Hematopoietic multipotent progenitor cell (in vitro differentiated cells): ENCODE results near the gene UCHL3. TPM values are rescaled to one million over a fixed set of nuclear protein-coding genes. Genes with fewer than 3 reads are reported as not detected.

Experiments used
- DNase-seq, 3 donors: peaks; one replicate each; pipeline ENCODE4 v3.0.0-alpha.2; 2011 to 2015; ENCODE audit warnings: low read depth in 2 of 3, low spot score in 2 of 3
- total RNA-seq: library from RNA; depleted of rRNA; stranded (reverse); fragments of >200 nt; gene quantifications from one replicate; pipeline ENCODE4 v1.2.3, GENCODE V29; 2012

The UCHL3 gene
- total RNA-seq, 1 donor, result 7.3 TPM

DNA sequence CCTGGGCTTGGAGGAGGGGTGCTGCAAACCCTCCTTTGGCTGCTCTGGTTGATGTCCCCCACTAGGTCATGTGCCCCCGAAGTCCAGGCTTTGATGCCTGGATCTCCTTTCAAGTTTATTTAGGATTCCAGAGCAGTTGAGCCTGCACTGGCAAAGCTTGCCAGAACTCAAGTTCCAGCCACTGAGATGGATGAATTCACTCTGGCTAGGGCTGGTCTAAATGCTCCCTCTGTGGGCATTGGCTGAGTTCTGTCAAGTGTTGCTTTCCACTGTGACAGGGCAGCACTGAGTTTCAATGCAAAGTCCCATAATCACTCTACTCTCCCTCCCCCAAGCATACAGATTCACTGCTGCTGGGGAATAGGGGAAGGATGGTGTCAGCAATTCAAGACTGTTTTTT is 68.7 kb downstream of the UCHL3 start:
- no peak for DNase-seq

DNA sequence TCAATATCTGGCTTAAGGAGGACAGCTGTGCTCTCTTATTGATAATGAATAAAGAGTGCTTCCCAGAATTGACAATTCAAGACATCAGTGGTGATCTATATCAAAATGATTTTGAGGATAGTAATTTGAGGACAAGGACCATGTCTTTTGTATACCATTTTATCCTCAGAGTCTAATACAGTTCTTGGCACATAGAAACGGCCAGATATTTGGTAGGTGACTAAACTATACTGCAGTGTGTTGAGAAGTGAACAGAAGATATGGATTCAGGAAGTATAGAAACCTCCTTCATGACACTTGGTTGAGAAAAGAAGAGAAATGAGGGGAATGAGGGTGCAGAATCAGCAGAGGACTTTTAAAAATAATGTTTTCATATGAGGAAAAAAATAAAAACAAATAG is 70.4 kb downstream of the UCHL3 start:
- no peak for DNase-seq

DNA sequence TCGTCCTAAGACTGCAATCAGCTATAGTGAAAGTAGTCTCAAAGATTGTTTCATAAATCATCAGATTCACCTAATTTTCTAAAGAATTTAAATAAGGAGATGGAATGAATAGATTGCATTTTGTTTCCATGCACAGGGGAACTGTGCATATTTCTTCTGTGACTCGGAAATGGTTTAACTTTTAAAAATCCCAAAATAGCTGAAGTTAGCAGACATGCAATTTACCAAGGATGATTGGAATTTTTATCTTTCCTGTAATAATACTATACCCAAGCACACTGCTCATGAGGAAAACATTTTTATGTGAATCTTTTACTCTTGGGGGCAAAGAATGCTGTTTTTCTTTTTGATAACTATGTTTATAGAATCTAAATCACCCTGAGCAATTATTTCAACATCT is 71.6 kb downstream of the UCHL3 start:
- DNase-seq, result no peak

DNA sequence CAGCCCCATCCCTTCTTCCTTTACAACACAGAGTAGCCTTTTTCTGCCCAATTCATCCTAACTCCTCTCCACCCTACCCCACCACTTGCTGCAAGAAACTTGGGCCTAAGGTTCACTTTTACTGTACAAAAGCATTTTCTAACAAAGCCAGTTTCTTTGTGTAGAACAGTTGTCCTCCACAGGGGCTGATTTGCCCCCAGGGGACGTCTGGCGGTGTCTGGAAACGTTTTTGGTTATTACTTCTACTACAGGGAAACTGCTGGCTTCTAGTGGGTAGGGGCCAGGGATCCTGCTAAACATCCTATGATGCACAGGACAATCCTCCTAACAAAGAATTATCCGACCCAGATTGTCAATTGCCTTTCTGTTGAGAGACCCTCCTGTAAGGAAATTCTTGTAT is 79.2 kb downstream of the UCHL3 start:
- DNase-seq, result no peak

DNA sequence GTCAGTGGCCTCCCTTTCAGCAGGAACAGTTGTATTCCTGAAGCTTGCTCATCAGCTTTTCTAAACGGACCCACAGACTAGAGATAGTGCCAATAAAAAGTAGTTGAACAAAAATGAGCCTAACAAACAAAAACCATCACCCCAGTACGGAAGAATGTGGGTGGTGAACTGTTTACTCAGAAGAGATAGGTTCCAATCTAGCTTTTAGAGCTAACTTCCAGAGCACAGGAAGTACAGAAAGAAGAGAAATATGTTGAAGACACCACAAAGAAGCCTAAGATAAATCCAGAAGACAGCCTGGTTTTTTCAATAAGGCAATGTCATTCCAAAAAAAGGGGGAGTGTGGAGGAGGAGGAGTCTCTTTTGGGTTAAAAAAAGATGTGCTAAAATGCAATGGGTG is 83.7 kb downstream of the UCHL3 start:
- no peak for DNase-seq

DNA sequence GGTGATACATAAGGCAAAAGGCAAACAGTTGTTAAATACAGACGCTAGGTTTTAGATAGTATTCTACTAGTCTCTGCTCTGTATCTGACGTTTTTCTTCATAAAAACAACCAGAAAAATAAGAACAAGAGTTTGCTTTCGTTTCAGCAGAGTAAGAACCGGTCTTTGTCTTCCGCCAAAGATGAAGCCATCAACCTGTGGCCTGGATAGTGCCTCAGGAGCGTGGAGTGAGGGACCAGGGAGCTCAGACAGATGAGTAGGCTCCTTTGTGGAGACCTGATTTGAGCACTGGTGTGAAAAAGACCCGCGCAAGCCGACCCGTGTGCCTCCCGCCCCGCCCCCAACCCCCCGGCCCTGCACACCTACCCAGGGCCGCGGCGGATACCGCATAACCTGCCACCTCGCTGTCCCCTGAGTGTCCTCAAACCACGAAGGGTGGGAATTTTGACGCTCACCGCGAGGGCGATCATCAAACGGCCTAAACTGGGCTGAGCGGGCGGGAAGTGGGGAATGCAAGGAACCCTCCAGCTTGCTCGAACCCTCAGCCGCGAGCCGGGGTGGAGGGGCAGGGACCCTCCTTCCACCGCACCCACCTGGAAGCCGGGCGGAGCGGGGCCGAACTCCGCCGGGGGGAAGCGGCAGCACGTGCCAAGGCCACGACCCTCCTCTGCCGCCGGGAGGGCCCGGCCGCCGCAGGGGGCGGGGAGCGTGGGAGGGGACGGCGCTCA is 85.7 kb downstream of the UCHL3 start:
- DNase-seq, result peak in 2 of 3 donors; percentile 1 to 6

DNA sequence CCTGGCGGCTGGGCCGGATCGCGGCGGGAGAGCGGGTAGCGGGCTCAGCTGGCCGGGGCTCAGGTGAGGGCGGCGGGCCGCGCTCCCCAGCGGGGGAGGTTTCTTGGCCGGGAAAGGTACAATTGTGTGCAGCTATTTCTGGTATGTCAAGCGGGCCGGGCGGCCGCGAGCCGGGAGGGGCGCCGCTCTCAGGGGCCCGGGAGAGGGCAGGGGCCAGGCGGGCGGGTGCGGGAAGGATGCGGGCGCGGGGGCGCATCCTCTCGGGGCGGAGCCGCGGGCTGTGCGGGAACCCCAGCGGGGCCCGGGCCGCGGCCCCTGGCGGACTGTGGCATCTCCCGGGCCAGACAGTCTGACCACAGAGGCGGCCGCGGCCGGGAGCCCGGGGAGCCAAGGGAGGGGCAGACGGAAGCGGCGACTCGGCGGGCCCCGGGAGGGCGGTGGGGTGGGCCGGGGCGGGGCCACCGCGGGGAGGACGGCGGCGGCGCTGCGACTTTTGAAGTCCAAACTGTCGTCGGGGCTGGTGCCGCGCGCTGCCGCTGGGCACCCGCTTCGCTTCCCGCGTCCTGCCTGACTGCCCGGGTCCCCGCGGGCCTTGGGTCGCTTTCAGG is 86.3 kb downstream of the UCHL3 start, which contains the start of gene LMO7:
LMO7 (plus strand) TSS at position 503 of the 608 bp plus-strand sequence. CDS start 328 bp downstream, outside the sequence.
- peak; percentile 23 to 61 (median 39) for DNase-seq

DNA sequence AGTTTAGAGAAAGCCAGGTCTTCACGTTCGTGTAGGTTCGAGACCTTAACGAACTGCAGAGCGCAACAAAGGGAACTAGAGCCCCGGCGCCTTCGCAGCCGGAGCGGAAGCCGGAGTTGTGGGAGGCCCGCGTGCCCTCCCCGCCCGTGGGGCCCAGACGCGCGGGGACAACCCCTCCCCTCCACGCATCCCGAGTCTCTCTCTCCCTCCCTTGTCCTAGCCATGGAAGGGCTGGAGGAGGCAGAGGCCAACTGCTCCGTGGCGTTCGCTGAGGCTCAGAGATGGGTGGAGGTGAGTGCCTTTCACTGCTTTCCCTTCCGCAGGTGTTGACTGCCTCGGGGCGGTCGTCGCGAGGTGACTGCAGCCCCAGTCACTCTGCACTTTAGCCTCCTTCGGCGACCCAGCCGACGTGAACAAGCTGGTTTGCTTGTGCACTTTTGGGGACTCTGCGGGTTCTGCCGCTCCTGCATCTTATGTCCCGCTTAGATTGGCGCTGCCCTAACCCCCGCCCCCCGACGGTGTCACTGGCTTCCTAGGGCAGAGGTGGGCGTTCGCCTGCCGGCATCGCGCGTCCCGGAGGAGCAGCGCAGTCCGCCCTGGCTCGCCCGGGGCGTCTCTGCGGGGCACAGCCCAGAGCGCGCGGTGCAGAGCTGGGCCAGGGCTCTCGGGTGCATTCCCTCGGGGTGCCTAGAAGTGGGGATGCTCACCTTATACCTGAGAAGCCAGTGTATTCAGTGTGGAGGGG is 87.0 kb downstream of the UCHL3 start:
- peak; percentile 26 to 65 (median 28) for DNase-seq

DNA sequence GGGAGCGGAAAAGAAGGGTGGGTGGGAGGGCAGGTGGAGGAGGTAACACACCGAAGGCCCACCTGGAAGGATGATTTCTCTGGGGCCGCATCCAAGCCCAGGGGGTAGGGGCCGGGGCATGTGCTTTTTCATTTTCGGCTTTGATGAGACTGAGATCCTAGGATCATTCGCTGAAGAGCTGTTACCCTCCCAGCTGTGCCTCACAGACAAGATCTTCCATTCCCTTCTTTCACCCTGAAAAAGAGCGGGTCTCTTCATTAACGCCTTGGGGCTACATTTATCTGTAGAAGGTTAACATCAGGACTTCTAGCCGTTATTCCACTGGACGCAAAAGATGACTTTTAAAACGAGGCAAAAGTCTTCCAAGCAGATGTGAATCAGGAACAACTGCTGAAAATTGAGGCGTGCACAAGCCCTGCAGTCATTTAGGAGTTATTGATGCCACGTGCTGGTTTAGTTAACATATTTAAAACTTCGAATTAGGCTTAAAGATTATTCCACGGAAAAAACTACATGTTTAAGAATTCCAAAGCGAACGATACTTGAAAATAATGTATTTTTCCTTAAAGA is 87.7 kb downstream of the UCHL3 start:
- no peak for DNase-seq

DNA sequence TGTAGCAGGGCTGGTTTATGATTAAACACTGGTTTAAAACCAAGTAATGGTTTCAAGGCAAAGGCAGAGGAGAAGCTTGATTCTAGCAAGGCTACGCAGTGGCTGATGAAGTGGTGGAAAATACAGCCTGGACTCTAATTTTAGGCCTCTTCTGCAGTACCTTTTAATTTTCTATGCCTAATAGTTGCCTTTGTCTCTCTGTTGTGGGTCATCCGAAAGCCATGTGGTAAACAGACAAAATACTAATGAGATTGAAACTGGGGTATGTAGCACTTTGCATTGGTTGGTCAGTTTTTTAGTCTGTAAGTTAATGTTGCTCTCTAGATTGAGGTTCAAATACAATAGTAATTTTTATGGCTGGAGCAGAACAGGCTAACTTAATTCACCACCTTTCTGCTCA is 89.9 kb downstream of the UCHL3 start:
- no peak for DNase-seq

DNA sequence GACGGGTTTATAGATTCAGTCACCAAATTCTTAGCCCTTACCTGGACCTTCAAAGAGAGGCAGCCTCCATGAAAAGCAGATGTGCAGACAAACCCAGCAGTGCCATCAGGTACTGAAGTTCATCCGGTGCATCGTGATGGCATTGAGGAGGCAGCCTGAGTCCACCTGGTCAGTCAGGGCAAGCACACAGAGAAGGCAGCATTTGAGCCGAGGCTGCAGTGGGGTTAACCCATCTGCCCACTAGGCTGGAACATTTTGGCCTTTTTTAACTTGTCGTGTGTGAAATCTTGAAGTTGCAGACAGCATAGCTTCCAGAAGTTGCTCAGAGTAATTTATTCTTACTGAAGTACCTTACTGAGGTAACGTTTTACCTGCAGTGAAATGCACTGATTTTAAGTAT is 91.4 kb downstream of the UCHL3 start:
- no peak for DNase-seq

DNA sequence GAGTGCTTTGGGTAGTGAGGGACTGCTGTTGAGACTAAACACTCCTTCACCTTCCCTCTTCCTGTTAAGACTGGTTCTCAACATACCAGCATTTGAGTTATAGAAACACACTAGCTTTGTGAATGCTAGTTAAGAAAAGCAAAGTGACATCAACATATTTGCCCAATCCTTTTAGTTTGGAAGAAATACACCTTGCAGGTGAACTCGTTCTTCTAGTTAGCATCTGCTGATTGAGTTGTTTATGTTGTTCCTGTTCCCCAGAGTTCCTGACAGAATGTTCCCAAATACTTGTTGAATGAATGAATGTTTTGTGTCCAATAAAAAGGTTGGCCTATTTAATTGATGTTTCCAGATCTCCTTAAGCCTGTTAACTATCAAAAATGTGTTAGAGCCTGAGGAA is 93.6 kb downstream of the UCHL3 start:
- no peak for DNase-seq

DNA sequence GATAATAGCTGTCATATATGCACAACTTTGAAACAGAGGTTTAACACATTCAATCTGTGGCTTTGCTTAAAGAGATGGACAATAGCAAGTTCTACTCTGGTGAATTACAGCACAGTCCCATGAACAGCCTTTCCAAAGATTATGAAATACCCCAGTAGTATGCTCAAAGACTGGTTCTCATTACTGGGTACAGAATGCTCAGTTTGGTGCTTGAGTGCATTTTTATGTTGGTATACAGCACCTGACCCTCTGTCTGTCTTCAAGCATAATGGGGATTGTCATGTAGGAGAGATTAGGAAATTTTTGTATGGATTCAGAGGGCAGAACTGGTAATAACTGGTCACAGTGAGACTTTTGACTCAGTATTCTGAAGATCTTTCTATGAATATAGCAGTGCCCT is 94.1 kb downstream of the UCHL3 start:
- DNase-seq, result no peak

DNA sequence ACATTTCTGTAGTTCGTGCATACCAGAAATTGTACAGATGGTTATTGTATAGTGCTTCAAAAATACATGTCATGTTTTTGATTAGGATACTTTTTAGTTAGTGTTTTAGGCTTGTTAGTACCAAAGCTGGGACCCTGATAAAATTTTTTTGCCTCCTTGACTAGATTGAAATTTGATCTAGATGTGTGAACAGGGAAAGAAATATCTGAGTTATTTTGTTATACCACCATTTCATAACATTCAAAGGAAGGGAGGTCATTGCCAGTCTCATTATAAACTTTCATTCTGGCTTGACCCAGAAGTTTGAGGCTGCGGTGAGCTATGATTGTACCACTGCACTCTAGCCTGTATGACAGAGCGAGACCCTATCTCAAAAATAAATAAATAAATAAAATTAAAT is 95.5 kb downstream of the UCHL3 start:
- DNase-seq, result no peak

DNA sequence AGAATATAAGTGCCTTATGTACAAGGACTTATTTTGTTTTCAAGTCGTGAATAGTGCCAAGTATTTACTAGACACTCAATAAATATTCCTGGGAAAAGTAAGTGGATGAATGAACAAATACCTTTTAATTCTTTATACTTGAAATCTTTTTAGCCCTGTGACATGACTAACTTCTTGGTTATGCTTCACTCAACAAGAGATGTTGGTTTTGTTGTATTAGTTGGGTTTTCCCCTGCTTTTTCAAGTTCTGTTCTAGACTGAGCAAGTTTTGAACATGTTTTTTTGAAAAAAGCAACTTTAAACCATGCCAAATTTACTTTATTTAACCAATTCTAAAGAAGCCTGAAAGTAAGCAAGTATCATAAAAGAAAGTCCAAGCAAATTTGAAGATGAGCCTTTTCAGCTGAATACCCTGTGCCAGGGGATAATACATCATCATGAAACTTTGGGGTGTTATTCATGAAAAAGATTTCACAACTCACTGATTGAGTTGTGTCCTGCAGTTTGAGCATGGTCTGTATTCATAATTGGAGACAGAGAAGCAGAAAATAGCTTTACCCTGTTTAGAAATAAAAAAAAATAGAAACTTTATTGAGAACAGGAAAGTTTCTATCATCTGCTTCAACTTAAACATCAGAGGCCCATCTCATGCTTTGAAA is 97.7 kb downstream of the UCHL3 start:
- no peak for DNase-seq

DNA sequence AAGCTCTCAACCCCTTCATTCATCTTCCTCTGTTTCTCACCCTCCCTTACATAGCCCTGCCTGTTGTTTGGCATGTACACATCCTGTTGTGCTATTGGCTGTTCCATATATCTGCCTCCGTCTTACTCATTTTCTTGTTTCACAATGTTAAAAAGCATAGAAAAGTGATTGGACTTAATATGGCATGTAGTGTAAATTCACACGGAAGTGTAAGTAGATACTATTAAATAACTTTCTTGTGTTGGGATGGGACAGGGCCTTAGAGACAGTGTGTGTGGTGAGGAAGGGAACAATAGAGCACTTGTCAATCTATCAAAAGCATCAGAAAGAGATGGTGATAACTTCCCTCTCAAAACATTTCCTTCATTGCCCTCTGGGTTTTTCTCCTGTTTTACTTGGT is 98.9 kb downstream of the UCHL3 start:
- no peak for DNase-seq

DNA sequence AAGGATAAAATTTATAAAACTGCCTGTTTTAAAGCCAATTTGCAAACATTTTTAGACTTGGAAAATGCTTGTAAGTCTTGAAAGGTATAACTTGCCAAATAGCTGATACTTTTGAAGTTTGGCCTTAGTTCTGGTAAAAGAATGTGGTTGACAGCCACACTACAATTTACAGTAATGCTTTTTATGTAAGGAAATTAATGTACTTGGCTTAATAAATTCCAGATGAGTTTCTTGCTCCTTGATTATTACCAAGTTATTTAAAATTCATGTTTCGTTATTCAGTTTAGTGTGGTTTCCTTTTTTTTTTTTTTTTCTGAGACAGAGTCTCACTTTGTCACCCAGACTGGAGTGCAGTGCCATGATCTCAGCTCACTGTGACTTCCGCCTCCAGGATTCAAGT is 101.4 kb downstream of the UCHL3 start:
- DNase-seq, result no peak

DNA sequence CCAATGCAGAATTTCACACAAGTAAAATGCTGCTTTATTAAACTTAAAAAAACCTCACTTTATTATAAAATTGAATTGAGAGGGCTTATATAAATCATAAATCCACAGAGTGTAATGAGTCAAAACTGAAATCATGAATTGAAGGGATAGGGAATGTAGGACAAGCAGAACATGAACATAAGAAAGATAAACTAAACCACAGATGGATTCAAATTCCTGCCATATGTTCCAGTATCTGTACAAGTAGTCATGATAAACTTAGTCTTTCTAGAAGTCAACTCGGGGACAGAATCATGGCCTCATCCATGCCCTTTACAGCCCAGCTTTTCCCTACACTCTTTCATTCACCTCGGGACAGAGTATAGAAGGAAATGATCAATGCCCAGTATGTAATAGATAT is 103.1 kb downstream of the UCHL3 start:
- DNase-seq, result no peak
